ENCODE data around the gene TCF12.

Gene TCF12

GRCh38 chr15:56920367-56920627 lies 1.9 kb downstream of the TCF12 start:
- H3K4me3 ChIP-seq (replicated peaks; ENCODE audit: low read depth, low read length) = peak overlapping the region; percentile 80
- no peak for TF ChIP-seq CTCF (IDR thresholded peaks at IDR 0.05; ENCODE audit: low read depth, low read length, missing control alignments)
- DNase-seq (ENCODE audit: extremely low read depth, low read depth) = no peak

GRCh38 chr15:56923174-56923591 lies 4.7 kb downstream of the TCF12 start:
- no peak for DNase-seq (ENCODE audit: extremely low read depth, low read depth)
- no peak for TF ChIP-seq CTCF (IDR thresholded peaks at IDR 0.05; ENCODE audit: low read depth, low read length, missing control alignments)
- no peak overlapping the region for H3K4me3 ChIP-seq (replicated peaks; ENCODE audit: low read depth, low read length)

- H3K4me3 ChIP-seq (replicated peaks; ENCODE audit: low read depth, low read length) = no peak overlapping the region
- TF ChIP-seq CTCF (IDR thresholded peaks at IDR 0.05; ENCODE audit: low read depth, low read length, missing control alignments) = no peak
- no peak for DNase-seq (ENCODE audit: extremely low read depth, low read depth)
Measured at GRCh38 chr15:56927816-56928215, 9.4 kb downstream of the TCF12 start.

- no peak for TF ChIP-seq CTCF (IDR thresholded peaks at IDR 0.05; ENCODE audit: low read depth, low read length, missing control alignments)
- no peak overlapping the region for H3K4me3 ChIP-seq (replicated peaks; ENCODE audit: low read depth, low read length)
- DNase-seq (ENCODE audit: extremely low read depth, low read depth) = no peak
Measured at GRCh38 chr15:56929399-56929798, 11.0 kb downstream of the TCF12 start.

GRCh38 chr15:56929933-56930332 lies 11.5 kb downstream of the TCF12 start:
- TF ChIP-seq CTCF (IDR thresholded peaks at IDR 0.05; ENCODE audit: low read depth, low read length, missing control alignments) = no peak
- DNase-seq (ENCODE audit: extremely low read depth, low read depth) = no peak
- no peak overlapping the region for H3K4me3 ChIP-seq (replicated peaks; ENCODE audit: low read depth, low read length)

- TF ChIP-seq CTCF (IDR thresholded peaks at IDR 0.05; ENCODE audit: low read depth, low read length, missing control alignments) = no peak
- H3K4me3 ChIP-seq (replicated peaks; ENCODE audit: low read depth, low read length) = no peak overlapping the region
- no peak for DNase-seq (ENCODE audit: extremely low read depth, low read depth)
Measured at GRCh38 chr15:56930669-56931313, 12.3 kb downstream of the TCF12 start.

All from HFF-Myc (cell line).